KMS-11 (cell line): Measurements from ENCODE around the gene EEPD1.

Experiments used
- H2AFZ ChIP-seq: fragments of 200-600 bp; sonication (generic); 2 replicates; pipeline ENCODE4 v1.6.1; 2016; ENCODE audit warnings: antibody characterized with exemption, mixed run types, low read depth
- H3K27ac ChIP-seq: fragments of 200-600 bp; sonication (generic); 2 replicates; pipeline ENCODE4 v1.6.1; 2016; ENCODE audit warnings: mild to moderate bottlenecking, mixed run types
- H3K27me3 ChIP-seq: fragments of 200-600 bp; sonication (generic); 2 replicates; pipeline ENCODE4 v1.6.1; 2017; ENCODE audit warnings: mild to moderate bottlenecking, low read depth, mixed run types, moderate library complexity; ENCODE audit not compliant: insufficient read depth
- H3K36me3 ChIP-seq: fragments of 200-600 bp; sonication (generic); 2 replicates; pipeline ENCODE4 v1.6.1; 2017; ENCODE audit warnings: mild to moderate bottlenecking, mixed run types; ENCODE audit not compliant: insufficient read depth
- H3K4me1 ChIP-seq: fragments of 200-600 bp; sonication (generic); 2 replicates; pipeline ENCODE4 v1.6.1; 2016; ENCODE audit warnings: mild to moderate bottlenecking, low read depth, mixed run types; ENCODE audit not compliant: poor library complexity, severe bottlenecking
- H3K4me2 ChIP-seq: fragments of 200-600 bp; sonication (generic); 2 replicates; pipeline ENCODE4 v1.7.0; 2016; ENCODE audit warnings: mild to moderate bottlenecking, mixed run types
- H3K4me3 ChIP-seq: fragments of 200-600 bp; sonication (generic); IDR thresholded peaks from 2 replicates; pipeline ENCODE4 v1.6.1; 2017; ENCODE audit warnings: low read depth, low read length, mixed read lengths; ENCODE audit not compliant: insufficient read depth
- H3K79me2 ChIP-seq: fragments of 200-600 bp; sonication (generic); 2 replicates; pipeline ENCODE4 v1.6.1; 2016; ENCODE audit warnings: low read depth, mixed run types; ENCODE audit not compliant: insufficient read depth
- H3K9ac ChIP-seq: fragments of 200-600 bp; sonication (generic); 2 replicates; pipeline ENCODE4 v1.6.1; 2016; ENCODE audit warnings: mild to moderate bottlenecking, mixed run types
- H4K20me1 ChIP-seq: fragments of 200-600 bp; sonication (generic); 2 replicates; pipeline ENCODE4 v1.6.1; 2016; ENCODE audit warnings: mild to moderate bottlenecking, mixed run types; ENCODE audit not compliant: insufficient read depth
- TF ChIP-seq, protein P1 (sequence below): fragments of 200-600 bp; sonication (generic); conservative IDR thresholded peaks from 2 replicates; pipeline ENCODE4 v1.6.1; 2017; ENCODE audit warnings: low read depth, mild to moderate bottlenecking, antibody characterized with exemption, low read length, moderate library complexity, mixed read lengths

The EEPD1 gene

DNA sequence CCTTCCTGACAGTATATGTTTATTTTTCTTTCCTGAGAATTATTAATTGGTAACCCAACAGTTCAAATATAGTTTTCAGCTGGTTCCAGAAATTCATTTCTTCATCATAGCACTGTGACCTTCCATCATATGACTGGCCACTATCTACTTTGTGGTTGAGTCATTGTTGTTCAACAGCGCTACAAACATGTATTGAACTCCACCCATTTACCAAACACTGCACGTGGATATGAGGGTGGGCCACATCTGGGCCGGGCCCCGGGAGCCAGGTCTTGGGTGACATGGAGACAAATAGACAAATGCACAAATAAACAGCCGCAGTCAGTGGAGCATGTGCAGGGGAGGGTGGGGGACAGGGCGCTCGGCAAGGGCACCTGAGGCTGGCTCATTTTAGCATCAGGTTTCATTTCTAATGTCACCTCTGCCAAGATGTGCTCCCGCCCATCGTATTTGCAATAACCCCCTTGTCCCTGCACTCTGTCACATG, 24.0 kb upstream of the EEPD1 start:
- Histone ChIP-seq H3K4me1 (no peaks in the 10 kb centered on the region), H4K20me1 (no peaks in the 10 kb centered on the region), H3K9ac (no peak overlapping the region), H3K27me3 (no peaks in the 10 kb centered on the region), H3K4me2 (no peak overlapping the region), H3K36me3 (no peaks in the 10 kb centered on the region), H3K4me3 (no peak overlapping the region), H3K79me2 (no peaks in the 10 kb centered on the region), H2AFZ (no peak overlapping the region), H3K27ac (no peak overlapping the region)
- TF ChIP-seq, protein P1, sequence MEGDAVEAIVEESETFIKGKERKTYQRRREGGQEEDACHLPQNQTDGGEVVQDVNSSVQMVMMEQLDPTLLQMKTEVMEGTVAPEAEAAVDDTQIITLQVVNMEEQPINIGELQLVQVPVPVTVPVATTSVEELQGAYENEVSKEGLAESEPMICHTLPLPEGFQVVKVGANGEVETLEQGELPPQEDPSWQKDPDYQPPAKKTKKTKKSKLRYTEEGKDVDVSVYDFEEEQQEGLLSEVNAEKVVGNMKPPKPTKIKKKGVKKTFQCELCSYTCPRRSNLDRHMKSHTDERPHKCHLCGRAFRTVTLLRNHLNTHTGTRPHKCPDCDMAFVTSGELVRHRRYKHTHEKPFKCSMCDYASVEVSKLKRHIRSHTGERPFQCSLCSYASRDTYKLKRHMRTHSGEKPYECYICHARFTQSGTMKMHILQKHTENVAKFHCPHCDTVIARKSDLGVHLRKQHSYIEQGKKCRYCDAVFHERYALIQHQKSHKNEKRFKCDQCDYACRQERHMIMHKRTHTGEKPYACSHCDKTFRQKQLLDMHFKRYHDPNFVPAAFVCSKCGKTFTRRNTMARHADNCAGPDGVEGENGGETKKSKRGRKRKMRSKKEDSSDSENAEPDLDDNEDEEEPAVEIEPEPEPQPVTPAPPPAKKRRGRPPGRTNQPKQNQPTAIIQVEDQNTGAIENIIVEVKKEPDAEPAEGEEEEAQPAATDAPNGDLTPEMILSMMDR: no peak

DNA sequence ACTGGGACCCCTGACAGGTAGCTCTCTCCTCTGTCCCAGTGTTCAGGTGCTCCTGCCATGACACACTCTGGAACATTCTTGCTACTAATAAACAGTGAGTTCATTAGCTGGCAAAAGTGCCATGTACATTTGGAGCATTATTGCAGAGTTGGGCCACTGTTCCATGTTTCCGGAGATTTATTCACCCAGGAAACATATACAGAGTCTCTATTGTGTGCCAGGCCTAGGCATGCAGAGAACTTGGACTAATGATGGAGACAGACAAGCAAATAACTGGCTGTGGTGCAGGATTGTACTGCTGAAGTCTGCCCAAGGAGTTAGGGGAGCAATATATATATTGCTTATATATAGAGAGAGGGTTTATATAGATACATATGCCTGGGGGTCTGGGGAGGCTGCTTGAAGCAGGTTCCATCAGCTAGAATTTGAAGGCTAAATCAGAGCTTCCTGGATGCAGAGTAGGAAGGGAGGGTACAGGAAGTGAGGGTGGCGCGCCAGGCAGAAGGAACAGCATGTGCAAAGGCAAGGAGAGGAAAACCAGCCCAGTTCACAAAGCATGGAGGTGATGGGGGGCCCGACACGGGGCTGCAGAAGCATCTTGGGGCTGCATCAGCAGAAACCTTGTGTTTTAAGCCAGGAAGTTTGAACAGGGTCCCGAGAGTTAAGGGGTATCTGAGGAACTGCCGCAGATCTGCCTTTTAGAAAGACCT, 22.7 kb upstream of the EEPD1 start:
- no peaks in the 10 kb centered on the region for H4K20me1 ChIP-seq
- no peak overlapping the region for H3K4me3 ChIP-seq
- H3K27ac ChIP-seq: no peak overlapping the region
- no peak overlapping the region for H2AFZ ChIP-seq
- H3K36me3 ChIP-seq: no peaks in the 10 kb centered on the region
- no peak overlapping the region for H3K4me2 ChIP-seq
- no peaks in the 10 kb centered on the region for H3K27me3 ChIP-seq
- no peaks in the 10 kb centered on the region for H3K4me1 ChIP-seq
- TF ChIP-seq, protein P1: no peak
- no peaks in the 10 kb centered on the region for H3K79me2 ChIP-seq
- no peak overlapping the region for H3K9ac ChIP-seq

DNA sequence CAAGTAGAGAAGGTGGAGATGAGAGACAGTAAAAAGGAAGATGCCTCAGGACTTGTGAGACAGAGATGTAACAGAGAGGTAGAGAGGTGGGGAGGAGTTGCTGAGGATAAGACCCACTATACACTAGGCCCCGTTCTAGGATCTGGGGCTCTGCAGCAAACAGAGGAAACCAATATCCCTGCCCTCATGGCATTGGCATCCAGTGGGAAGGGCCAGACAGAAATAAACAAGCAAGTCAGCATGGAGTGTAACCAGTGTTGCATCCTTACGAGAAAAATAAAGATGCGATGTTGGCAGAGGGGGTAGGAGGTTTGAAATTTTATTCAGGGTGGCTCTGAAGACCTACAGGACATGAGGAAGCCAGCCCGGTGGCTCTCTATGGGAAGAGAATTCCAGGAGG, 22.0 kb upstream of the EEPD1 start:
- Histone ChIP-seq H3K27me3 (no peaks in the 10 kb centered on the region), H3K36me3 (no peaks in the 10 kb centered on the region), H4K20me1 (no peaks in the 10 kb centered on the region), H3K9ac (no peak overlapping the region), H3K79me2 (no peaks in the 10 kb centered on the region), H3K4me3 (no peak overlapping the region), H3K4me2 (no peak overlapping the region), H3K27ac (no peak overlapping the region), H3K4me1 (no peaks in the 10 kb centered on the region), H2AFZ (no peak overlapping the region)
- TF ChIP-seq, protein P1: no peak

DNA sequence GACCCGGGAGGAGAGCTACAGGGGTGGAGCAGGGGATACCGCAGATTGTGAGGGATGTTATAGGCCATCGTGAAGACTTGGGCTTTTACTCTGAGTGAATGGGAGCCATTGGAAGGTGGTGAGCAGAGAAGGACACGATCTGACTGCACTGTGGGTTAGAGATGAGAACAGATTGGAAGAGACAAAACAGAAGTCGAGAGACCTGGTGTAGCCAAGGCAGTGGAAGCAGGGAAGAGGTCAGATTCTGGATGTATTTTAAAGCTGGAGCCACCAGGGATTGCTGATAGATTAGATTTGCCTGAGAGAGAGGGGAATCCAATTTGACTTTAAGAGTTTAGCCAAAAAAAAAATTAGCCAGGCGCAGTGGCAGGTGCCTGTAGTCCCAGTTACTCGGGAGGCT, 21.6 kb upstream of the EEPD1 start:
- no peaks in the 10 kb centered on the region for H4K20me1 ChIP-seq
- H3K4me3 ChIP-seq: no peak overlapping the region
- TF ChIP-seq, protein P1: no peak
- H3K27me3 ChIP-seq: no peaks in the 10 kb centered on the region
- no peaks in the 10 kb centered on the region for H3K36me3 ChIP-seq
- H2AFZ ChIP-seq: no peak overlapping the region
- no peaks in the 10 kb centered on the region for H3K79me2 ChIP-seq
- H3K27ac ChIP-seq: no peak overlapping the region
- H3K4me1 ChIP-seq: no peaks in the 10 kb centered on the region
- H3K4me2 ChIP-seq: no peak overlapping the region
- no peak overlapping the region for H3K9ac ChIP-seq
